SW 1271 (cell line): ENCODE results near the gene NTM.

Source experiments
- DNase-seq, 2 experiments: peaks; one replicate each; lab custom pipeline; 2025; lab: John Stamatoyannopoulos, UW

Gene NTM

GRCh38 chr11:131373095-131373725 is 2.8 kb downstream of the NTM start:
- no peak for DNase-seq

- no peak for DNase-seq
Observed at GRCh38 chr11:131373756-131374155, 3.3 kb downstream of the NTM start.

- DNase-seq: no peak
Observed at GRCh38 chr11:131375421-131375820, 5.0 kb downstream of the NTM start.

GRCh38 chr11:131375915-131376314 is 5.5 kb downstream of the NTM start:
- DNase-seq: no peak

GRCh38 chr11:131378931-131379330 is 8.5 kb downstream of the NTM start:
- DNase-seq: no peak

- no peak for DNase-seq
Observed at GRCh38 chr11:131385763-131386390, 15.5 kb downstream of the NTM start.

- DNase-seq: no peak
Observed at GRCh38 chr11:131386408-131386807, 16.0 kb downstream of the NTM start.

GRCh38 chr11:131388030-131388429 is 17.6 kb downstream of the NTM start:
- DNase-seq: no peak

- DNase-seq: no peak
Observed at GRCh38 chr11:131389582-131389981, 19.2 kb downstream of the NTM start.

- no peak for DNase-seq
Observed at GRCh38 chr11:131391176-131391575, 20.8 kb downstream of the NTM start.

- no peak for DNase-seq
Observed at GRCh38 chr11:131392528-131393255, 22.3 kb downstream of the NTM start.

- DNase-seq: no peak
Observed at GRCh38 chr11:131393691-131394090, 23.3 kb downstream of the NTM start.

GRCh38 chr11:131397675-131398074 is 27.3 kb downstream of the NTM start:
- no peak for DNase-seq

- DNase-seq: no peak
Observed at GRCh38 chr11:131402040-131402439, 31.6 kb downstream of the NTM start.

- DNase-seq: no peak
Observed at GRCh38 chr11:131404010-131404409, 33.6 kb downstream of the NTM start.

GRCh38 chr11:131408025-131408640 is 37.7 kb downstream of the NTM start:
- peak in 1 of 2 experiments; percentile 3 for DNase-seq

GRCh38 chr11:131409345-131409744 is 38.9 kb downstream of the NTM start:
- no peak for DNase-seq

GRCh38 chr11:131411636-131412035 is 41.2 kb downstream of the NTM start:
- no peak for DNase-seq

- DNase-seq: no peak
Observed at GRCh38 chr11:131412061-131412460, 41.6 kb downstream of the NTM start.

- no peak for DNase-seq
Observed at GRCh38 chr11:131413217-131413616, 42.8 kb downstream of the NTM start.

- DNase-seq: no peak
Observed at GRCh38 chr11:131418189-131418588, 47.8 kb downstream of the NTM start.

GRCh38 chr11:131421066-131421855 is 50.8 kb downstream of the NTM start:
- no peak for DNase-seq
